ENCODE results near the gene COX6A1. TPM values are rescaled to one million over a fixed set of nuclear protein-coding genes. Genes with fewer than 3 reads are reported as not detected.

COX6A1 gene
- 398 and 667 TPM in 2 replicates for total RNA-seq

DNA sequence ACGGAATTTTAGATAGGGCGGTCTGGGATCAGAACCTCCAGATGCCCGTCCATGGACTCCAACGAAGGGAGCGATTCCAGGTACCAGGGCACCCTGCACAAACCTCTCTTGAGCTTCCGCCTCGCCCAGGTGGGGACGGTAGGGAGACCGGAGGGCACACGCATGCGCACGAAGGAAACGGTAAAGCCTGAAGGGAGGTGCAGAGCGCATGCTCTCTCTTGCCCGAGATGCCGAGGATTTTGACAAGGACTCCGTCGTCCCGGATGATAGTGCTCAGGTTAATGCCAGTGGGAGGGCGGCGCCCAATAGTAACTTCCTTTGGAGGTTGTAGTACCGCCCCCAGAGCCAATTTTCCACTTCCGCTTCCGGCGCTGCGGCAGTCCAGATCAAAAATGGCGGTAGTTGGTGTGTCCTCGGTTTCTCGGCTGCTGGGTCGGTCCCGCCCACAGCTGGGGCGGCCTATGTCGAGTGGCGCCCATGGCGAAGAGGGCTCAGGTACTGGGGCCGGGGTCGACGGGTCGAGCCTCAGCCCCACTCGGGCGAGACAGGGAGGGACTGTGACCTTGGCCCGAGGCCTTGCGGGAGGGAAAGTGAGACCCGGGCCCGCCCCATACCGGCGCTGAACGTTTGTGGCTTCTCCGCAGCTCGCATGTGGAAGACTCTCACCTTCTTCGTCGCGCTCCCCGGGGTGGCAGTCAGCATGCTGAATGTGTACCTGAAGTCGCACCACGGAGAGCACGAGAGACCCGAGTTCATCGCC is at the start of gene COX6A1:
Gene COX6A1 (plus strand): TSS at position 379 of the 760 bp plus-strand sequence. CDS start 14 bp downstream, at position 393.

DNA sequence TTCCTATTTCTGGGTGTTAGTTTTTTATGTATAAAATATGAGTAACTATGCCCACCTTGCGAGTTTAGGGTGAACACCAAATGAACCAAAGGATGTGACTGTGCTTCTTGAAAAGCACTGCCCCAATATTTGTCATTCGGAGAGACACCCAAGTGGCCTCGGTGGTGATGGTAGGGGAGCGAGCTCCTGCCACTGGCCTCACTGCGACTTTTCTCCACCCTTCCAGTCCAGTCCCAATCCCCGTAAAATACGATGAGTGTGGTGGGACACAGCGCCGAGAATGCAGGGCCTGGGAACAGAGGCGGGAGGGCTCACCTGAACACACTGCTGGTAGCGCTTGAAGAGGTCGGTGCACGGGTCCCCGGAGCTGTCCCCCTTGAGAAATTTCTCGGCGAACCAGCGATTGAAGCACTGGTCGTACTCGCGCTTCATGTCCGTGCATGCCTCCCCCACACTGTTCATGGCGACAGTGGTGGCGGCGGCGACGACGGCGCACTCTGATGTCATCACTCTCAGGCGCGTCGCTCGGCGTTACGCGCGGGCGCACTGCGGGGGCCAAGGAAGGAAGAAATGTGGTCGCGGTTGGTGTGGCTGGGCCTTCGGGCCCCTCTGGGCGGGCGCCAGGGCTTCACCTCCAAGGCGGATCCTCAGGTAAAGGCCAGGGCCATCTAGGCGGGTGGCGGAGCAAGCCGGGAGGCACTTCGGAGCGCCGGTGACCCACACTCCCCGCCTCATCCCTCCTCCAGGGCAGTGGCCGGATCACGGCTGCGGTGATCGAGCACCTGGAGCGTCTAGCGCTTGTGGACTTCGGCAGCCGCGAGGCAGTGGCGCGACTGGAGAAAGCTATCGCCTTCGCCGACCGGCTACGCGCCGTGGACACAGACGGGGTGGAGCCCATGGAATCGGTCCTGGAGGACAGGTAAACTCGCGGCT is 8.3 kb downstream of the COX6A1 start, which contains the start of the genes GATC and TRIAP1:
Gene GATC (plus strand): TSS at position 534 of the 933 bp plus-strand sequence. CDS start 37 bp downstream, at position 571.
Gene TRIAP1 (minus strand): TSS at position 474 of the 933 bp plus-strand sequence. CDS start 12 bp downstream, at position 462.

DNA sequence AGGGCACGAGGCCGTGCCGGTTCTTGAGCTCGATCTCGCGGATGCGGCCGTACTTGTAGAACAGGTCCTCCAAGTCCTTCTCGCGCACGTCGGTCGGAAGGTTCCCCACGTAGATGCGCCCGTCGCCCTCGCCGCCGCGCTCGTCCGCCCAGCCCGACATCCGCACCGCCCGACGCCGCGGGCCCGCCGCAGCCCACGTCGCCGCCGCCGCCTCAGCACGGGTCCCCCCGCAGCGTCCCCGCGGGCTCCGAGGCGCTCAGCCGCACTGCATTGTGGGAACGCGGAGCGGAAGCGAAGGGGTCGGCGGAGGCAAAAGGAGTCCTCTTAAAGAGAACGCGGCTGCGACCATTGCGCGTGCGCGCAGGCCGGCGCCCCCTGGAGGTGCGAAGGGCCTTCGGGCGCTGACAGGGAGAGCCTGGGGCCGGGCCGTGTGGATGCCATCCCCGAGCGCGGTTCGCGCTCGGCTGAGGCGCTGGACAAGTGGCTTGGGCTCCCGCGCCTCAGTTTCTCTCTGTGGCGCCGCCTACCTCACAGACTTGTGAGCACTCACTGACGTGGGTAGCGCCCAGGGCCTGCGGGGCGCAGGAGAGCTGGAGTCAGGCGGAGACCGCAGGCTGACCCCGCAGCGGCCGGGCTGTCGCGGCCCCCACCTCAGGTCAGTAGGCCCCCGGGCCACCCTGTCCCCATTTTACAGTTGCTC is 31.7 kb downstream of the COX6A1 start, which contains the start of gene SRSF9:
Gene SRSF9 (minus strand): TSS at position 299 of the 700 bp plus-strand sequence. CDS start 139 bp downstream, at position 160.

Other genes with a start within 250 kb of the COX6A1 start
- 45.3 and 82.0 TPM in 2 replicates for gene GCN1, start 243.4 kb upstream of the COX6A1 start, total RNA-seq
- 6,143 and 7,072 TPM in 2 replicates for gene RPLP0, start 237.0 kb upstream of the COX6A1 start, total RNA-seq
- 57.2 and 95.7 TPM in 2 replicates for gene PXN, start 172.4 kb upstream of the COX6A1 start, total RNA-seq
- gene RNU4-2, start 146.2 kb upstream of the COX6A1 start, total RNA-seq: under 0.01 TPM in 2 replicates
- gene RNU4-1, start 144.9 kb upstream of the COX6A1 start, total RNA-seq: under 0.01 TPM in 2 replicates
- 0.78 and 5.6 TPM in 2 replicates for gene SIRT4, start 135.8 kb upstream of the COX6A1 start, total RNA-seq
- not detected in 2 replicates for gene PLA2G1B, start 110.3 kb upstream of the COX6A1 start, total RNA-seq
- gene MSI1, start 68.9 kb upstream of the COX6A1 start, total RNA-seq: 0.16 and 0.78 TPM in 2 replicates
- gene TRIAP1, start 8.3 kb downstream of the COX6A1 start, total RNA-seq: 29.0 and 33.6 TPM in 2 replicates
- 16.9 and 22.9 TPM in 2 replicates for gene GATC, start 8.3 kb downstream of the COX6A1 start, total RNA-seq
- 72.5 and 84.2 TPM in 2 replicates for gene SRSF9, start 31.6 kb downstream of the COX6A1 start, total RNA-seq
- gene DYNLL1, start 58.0 kb downstream of the COX6A1 start, total RNA-seq: 244 and 390 TPM in 2 replicates
- gene COQ5, start 91.0 kb downstream of the COX6A1 start, total RNA-seq: 30.8 and 44.9 TPM in 2 replicates
- 106 and 123 TPM in 2 replicates for gene RNF10, start 96.2 kb downstream of the COX6A1 start, total RNA-seq
- gene POP5, start 143.3 kb downstream of the COX6A1 start, total RNA-seq: 18.1 and 37.8 TPM in 2 replicates
- 0.65 and 0.88 TPM in 2 replicates for gene CABP1, start 202.5 kb downstream of the COX6A1 start, total RNA-seq
- 80.1 and 109 TPM in 2 replicates for gene MLEC, start 249.0 kb downstream of the COX6A1 start, total RNA-seq